VCaP (cell line): ENCODE measurements around the gene DHCR7.

Experiments used
- H3K27ac ChIP-seq: fragments of 450-650 bp; 2 replicates; pipeline ENCODE4 v1.5.1; 2017
- TF ChIP-seq, protein P1 (sequence below): fragments of 450-650 bp; conservative IDR thresholded peaks from 2 replicates; pipeline ENCODE4 v1.5.1; 2017; ENCODE audit warnings: mild to moderate bottlenecking, moderate library complexity

Gene DHCR7

DNA sequence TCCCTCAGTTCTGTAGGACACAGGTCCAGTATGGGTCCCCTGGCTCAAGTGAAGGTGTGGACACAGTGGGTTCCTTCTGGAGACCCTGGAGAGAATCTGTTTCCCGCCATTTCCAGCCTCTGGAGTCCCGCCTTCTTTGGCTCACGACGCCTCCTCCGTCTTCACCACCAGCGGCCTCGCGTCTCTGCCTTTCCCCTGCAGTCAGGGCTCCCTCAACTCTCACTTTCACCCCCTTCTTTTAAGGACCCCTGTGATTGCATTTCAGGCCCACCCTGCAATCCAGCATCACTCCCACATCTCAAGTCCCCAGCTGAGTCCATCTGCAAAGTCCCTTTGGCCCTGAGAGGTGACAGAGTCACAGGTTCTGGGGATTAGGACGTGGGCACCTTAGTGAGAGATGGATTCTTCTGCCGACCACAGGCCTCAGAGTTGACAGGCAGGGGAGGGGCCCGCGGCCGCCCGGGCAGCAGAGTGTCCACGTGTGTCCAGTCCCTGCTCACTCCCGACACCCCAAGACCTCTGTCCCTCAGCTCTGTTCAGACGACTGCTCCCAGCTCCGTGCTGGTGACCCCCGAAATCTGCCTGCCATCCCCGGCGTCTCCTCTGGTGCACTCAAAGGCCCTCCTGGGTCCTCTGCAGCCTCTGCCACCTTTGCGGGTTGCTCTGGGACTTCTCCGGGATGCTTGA, 42.0 kb upstream of the DHCR7 start:
- TF ChIP-seq, protein P1, sequence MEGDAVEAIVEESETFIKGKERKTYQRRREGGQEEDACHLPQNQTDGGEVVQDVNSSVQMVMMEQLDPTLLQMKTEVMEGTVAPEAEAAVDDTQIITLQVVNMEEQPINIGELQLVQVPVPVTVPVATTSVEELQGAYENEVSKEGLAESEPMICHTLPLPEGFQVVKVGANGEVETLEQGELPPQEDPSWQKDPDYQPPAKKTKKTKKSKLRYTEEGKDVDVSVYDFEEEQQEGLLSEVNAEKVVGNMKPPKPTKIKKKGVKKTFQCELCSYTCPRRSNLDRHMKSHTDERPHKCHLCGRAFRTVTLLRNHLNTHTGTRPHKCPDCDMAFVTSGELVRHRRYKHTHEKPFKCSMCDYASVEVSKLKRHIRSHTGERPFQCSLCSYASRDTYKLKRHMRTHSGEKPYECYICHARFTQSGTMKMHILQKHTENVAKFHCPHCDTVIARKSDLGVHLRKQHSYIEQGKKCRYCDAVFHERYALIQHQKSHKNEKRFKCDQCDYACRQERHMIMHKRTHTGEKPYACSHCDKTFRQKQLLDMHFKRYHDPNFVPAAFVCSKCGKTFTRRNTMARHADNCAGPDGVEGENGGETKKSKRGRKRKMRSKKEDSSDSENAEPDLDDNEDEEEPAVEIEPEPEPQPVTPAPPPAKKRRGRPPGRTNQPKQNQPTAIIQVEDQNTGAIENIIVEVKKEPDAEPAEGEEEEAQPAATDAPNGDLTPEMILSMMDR = no peak

DNA sequence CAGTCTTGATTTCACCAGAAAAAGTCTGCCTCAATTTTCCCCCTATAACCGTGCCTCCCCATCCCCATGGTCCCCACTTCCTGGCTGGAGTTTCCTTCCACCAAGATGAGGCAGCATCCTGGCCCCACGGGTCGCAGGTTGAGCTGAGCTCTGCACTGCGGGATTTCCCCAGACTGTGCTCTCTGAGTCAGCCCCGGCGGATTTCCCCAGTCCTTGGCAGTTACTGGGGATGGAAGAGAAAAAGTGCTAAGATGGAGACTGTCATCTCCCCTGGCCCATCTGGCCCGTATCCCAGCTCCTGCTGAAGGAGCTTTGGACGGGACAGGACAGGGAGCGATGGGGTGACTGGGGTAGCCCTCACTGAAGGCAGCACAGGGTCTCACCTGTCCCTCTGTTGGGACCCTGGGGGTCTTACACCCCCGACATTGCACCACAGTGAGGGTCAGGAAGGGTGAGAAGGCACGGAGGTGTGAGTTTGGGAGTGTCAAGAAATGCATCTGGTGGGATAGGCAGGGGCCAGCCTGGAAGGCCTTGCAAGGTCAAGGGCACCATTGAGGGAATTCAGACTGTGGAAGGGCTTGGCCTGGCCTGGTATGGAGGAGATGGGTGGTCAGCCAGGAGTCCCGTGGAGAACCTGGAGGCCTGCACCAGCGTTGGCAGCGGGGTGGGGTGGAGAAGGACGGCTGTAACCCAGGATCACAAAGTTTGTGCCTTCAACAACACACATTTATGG, 41.3 kb upstream of the DHCR7 start:
- H3K27ac ChIP-seq = no peak overlapping the region
- TF ChIP-seq, protein P1 = no peak

More for the DNA sequence above, 42.0 kb upstream of the DHCR7 start:
- H3K27ac ChIP-seq = no peak overlapping the region

DNA sequence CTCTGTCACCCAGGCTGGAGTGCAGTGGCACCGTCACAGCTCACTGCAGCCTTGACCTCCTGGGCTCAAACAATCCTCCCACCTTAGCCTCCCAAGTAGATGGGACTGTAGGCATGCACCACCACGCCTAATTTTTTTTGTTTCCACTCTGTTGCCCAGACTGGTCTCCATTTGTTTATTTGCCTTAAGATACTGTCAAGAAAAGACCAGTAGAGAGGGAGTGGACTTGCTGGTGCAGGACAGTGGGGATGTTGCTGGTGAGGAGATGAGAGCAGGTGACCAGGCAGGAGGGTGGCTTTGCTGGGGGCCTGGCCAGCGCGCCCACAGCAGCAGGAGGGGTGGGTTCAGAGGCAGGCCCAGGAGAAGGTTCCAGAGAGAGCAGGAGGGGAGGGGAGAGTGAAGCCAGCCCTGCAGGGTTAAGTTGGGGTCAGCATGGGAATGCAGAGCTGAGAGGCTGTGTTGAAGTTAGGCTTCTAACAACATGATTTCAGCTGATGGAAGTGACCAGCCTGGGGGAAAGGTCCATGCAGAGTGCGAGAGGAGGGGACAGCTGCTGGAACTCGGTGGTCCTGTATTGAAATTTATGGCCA, 40.6 kb upstream of the DHCR7 start:
- TF ChIP-seq, protein P1 = no peak
- no peak overlapping the region for H3K27ac ChIP-seq

DNA sequence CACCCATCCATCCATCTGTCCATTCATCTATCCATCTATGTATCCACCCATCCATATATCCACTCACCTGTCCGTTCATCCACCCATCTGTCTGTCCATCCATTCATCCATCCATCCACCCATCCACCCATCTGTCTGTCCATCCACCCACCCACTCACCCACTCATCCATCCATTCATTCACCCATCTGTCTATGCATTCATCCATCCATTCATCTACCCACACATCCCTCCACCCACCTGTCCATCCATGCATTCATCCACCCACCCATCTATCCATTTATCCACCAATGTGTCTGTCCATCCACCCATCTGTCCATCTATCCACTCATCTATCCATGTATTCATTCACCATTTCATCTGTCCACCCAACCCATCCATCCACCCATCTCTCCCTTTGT, 38.1 kb upstream of the DHCR7 start:
- TF ChIP-seq, protein P1 = no peak
- no peak overlapping the region for H3K27ac ChIP-seq

DNA sequence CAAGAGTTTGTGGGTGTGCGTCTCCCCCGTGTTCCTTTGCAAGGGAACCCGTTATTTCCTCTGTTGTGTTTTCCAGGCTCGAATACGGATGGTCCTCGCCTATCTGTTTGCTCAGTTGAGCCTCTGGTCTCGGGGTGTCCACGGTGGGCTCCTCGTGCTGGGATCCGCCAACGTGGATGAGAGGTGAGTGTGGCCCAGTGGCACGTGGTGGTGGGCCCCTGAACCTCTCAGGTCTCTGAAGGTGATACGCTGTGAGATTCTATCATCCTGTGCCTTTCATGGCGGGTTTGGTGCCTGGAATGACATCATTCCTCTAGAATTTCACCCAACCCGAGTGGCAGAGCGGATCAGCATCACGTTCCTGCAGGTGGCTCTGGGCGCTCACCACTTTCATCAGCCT, 37.3 kb upstream of the DHCR7 start:
- TF ChIP-seq, protein P1 = no peak
- H3K27ac ChIP-seq = no peak overlapping the region

DNA sequence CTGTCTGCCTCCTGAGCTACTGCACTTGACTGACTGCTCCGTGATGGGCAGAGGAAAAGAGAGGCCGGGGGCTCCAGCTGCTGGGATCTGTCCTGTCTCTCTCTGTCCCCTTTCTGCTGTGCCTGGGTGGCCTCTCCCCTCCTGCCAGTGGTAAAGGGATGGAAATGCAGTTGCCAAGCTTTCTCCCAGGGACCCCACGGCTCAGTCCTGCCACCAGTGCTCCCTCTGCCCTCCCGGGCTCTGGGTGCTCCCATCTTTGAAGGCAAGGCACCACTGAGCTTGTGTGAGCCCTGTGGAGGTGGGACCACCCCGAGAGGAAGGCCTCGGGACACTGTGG, 36.8 kb upstream of the DHCR7 start:
- H3K27ac ChIP-seq = no peak overlapping the region
- TF ChIP-seq, protein P1 = no peak

DNA sequence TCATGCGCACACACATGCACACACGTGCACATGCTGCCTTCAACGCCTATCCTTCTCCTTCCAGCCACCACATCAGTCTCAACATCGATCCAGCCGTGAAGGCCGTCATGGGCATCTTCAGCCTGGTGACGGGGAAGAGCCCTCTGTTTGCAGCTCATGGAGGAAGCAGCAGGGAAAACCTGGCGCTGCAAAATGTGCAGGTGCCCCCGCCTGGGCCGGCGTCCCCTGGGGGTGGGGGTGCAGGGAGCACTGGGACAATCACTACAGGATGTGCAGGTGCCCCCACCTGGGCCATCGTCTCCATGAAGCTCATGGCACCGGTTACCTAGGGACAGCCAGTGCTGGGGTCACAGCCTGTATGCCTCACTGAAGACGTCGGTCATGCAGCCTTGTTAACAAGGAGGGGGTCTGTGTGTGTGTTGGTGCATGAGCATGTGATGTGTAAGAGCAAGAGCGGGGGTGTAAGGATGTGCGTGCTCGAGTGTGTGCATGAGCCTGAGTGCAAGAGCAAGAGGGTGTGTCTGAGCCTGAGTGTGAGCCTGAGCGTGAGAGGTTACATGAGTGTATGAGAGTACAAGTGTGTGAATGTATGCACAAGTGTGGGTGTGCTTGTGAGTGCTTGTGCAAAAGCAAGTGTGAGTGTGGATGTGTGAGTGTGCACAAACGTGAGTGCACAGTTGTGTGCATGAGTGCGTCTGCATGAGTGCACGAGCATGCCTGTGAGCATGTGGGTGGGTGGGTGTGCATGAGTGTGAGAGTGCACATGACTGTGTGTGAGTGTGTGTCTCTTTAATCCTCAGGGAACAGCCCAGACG, 36.3 kb upstream of the DHCR7 start:
- no peak overlapping the region for H3K27ac ChIP-seq
- TF ChIP-seq, protein P1 = no peak
